ENCODE measurements around the gene ABCC3. TPM values are rescaled to one million over a fixed set of nuclear protein-coding genes. Genes with fewer than 3 reads are reported as not detected.

ABCC3 gene
- total RNA-seq, 1 experiment from 2014 or later: 0.56 TPM

DNA sequence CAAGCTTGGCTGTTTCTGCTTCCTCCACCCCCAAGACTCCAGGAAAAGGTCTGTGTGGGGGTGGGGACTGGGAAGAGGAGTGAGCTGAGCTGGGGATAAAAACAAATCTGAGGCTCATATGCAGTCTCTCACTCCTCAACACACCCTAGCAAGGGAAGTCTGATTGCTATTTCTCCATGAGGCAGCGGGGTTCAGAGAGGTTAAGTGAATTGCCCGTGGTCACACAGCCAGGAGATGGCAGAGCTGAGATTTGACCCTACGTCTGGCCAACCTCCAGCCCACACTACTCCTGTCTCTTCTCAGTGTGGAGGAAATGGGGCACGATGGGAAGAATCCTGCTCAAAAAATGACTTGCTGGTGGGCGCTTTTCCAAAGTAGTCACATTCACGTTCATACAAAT is 4.8 kb upstream of the ABCC3 start:
- Histone ChIP-seq H3K27me3 (replicated peaks; ENCODE audit: insufficient read depth, low read depth, low read length, poor library complexity) (no peaks in the 10 kb centered on the region), H3K9me3 (ENCODE audit: low read depth, low read length, poor library complexity, severe bottlenecking) (no peaks in the 10 kb centered on the region), H3K4me3 (ENCODE audit: low read depth, low read length, poor library complexity, severe bottlenecking) (no peak overlapping the region), H3K36me3 (ENCODE audit: insufficient read depth, low read length, poor library complexity, severe bottlenecking) (no peaks in the 10 kb centered on the region), H3K27ac (ENCODE audit: low read depth, low read length, poor library complexity, severe bottlenecking) (no peak overlapping the region), H3K4me1 (ENCODE audit: insufficient read depth, low read length, poor library complexity, severe bottlenecking) (peaks cover 28% of the 10 kb centered on the region)
- CTCF ChIA-PET: interaction anchor here (0.6 to 0.7 kb wide), 2 partner anchors 32 to 52 kb away, joined by 4 to 8 read pairs; no protein-coding TSS in a partner anchor
- POLR2A ChIA-PET (ENCODE audit: low non-redundant PET): no interaction called here
- no TSS peak for BruUV-seq (replicated peaks)
- no peak for DNase-seq (ENCODE audit: low spot score)
- TF ChIP-seq, protein P1, sequence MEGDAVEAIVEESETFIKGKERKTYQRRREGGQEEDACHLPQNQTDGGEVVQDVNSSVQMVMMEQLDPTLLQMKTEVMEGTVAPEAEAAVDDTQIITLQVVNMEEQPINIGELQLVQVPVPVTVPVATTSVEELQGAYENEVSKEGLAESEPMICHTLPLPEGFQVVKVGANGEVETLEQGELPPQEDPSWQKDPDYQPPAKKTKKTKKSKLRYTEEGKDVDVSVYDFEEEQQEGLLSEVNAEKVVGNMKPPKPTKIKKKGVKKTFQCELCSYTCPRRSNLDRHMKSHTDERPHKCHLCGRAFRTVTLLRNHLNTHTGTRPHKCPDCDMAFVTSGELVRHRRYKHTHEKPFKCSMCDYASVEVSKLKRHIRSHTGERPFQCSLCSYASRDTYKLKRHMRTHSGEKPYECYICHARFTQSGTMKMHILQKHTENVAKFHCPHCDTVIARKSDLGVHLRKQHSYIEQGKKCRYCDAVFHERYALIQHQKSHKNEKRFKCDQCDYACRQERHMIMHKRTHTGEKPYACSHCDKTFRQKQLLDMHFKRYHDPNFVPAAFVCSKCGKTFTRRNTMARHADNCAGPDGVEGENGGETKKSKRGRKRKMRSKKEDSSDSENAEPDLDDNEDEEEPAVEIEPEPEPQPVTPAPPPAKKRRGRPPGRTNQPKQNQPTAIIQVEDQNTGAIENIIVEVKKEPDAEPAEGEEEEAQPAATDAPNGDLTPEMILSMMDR (conservative IDR thresholded peaks at IDR 0.05; ENCODE audit: low read depth, low read length): no peak
- TF ChIP-seq EZH2 (IDR thresholded peaks at IDR 0.05; ENCODE audit: borderline replicate concordance, low read depth, low read length, poor library complexity, severe bottlenecking): no peak
- intact Hi-C loops (cut with micrococcal nuclease; ENCODE audit: unreplicated experiment): loop anchor here (1.0 kb wide), 1 partner anchor 51 kb away; no protein-coding TSS in a partner anchor

DNA sequence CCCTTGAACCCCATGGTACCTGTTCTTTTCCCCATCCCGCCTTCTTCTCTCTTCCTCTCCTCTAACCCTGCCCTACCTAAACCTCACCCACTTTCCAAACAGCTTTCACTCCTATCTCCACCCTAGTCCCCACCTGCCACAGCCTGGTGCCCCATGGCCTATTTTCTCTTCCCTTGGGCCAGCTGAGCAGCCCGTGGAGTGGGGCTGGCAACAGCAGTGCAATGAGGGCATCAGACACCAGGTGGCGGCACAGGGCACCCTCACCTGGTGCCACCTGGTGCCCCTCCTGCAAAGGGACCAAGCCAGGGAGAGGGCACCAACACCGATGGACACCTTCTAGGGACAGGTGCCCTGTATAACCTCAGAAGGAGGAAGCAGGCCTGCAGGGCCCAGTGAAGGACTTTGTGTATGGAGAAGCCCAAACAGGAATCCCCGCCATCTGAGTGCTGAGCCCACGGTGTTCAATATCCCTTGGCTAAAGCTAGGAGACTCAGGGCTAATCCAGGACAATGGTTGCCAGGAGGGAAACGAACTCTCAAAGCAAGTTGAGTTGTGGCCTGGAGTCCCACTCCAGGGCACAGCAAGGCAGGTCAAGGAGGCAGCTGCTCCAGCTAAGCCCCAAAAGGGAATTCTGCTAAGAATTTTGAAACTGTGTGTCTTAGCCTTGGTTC is 4.0 kb upstream of the ABCC3 start:
- Histone ChIP-seq H3K27me3 (replicated peaks; ENCODE audit: insufficient read depth, low read depth, low read length, poor library complexity) (no peaks in the 10 kb centered on the region), H3K9me3 (ENCODE audit: low read depth, low read length, poor library complexity, severe bottlenecking) (no peaks in the 10 kb centered on the region), H3K27ac (ENCODE audit: low read depth, low read length, poor library complexity, severe bottlenecking) (no peak overlapping the region), H3K4me3 (ENCODE audit: low read depth, low read length, poor library complexity, severe bottlenecking) (no peak overlapping the region), H3K4me1 (ENCODE audit: insufficient read depth, low read length, poor library complexity, severe bottlenecking) (peaks cover 28% of the 10 kb centered on the region), H3K36me3 (ENCODE audit: insufficient read depth, low read length, poor library complexity, severe bottlenecking) (no peaks in the 10 kb centered on the region)
- intact Hi-C loops (cut with micrococcal nuclease; ENCODE audit: unreplicated experiment): loop anchor here (1.0 kb wide), 1 partner anchor 51 kb away; no protein-coding TSS in a partner anchor
- no TSS peak for BruUV-seq (replicated peaks)
- DNase-seq (ENCODE audit: low spot score): no peak
- CTCF ChIA-PET: interaction anchor here (0.6 to 0.9 kb wide), 3 partner anchors 10 to 51 kb away, joined by 3 to 8 read pairs (median 4); no protein-coding TSS in a partner anchor
- TF ChIP-seq, protein P1 (conservative IDR thresholded peaks at IDR 0.05; ENCODE audit: low read depth, low read length): peak; percentile 84
- no peak for TF ChIP-seq EZH2 (IDR thresholded peaks at IDR 0.05; ENCODE audit: borderline replicate concordance, low read depth, low read length, poor library complexity, severe bottlenecking)
- POLR2A ChIA-PET (ENCODE audit: low non-redundant PET): no interaction called here

DNA sequence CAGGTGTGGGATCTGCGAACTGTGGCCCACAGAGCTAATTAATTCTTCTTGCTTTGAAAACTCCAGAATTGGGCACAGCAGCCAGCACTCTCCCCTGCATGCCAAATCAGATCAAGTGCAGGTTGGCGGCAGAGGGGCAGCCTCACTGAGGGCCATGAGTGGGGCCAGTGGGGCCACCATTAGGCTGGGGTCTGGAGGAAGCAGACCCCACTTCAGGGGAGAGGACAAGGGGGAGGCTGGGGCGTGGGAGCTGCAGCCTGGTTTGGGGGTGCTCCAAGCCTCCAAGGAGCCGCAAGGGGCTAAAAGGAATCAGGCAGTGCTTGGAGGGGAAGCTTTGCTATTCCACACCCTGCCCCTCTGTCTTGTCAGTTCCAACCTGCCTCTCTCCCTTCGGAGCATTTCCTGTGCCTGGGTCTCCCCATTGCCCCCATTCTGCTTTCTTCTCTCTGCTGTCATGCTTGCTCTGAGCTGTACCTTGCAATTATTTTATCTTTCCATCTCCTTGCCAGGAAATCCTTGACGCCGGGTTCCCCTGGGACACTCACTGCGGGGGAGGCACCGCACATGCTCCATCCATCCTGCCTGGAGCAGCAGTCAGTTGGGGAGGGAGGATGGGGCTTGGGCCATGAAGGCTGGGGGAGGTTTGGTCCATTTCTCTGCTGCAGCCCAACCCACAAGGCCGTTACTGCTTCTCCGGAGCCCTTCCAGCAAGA is 3.3 kb upstream of the ABCC3 start:
- POLR2A ChIA-PET (ENCODE audit: low non-redundant PET): no interaction called here

More for the DNA sequence above, 3.3 kb upstream of the ABCC3 start:
- CTCF ChIA-PET: interaction anchor here (0.7 to 0.9 kb wide), 2 partner anchors 10 to 14 kb away, joined by 3 read pairs; no protein-coding TSS in a partner anchor
- no peaks in the 10 kb centered on the region for H3K36me3 ChIP-seq (ENCODE audit: insufficient read depth, low read length, poor library complexity, severe bottlenecking)
- H3K27ac ChIP-seq (ENCODE audit: low read depth, low read length, poor library complexity, severe bottlenecking): no peak overlapping the region
- H3K4me1 ChIP-seq (ENCODE audit: insufficient read depth, low read length, poor library complexity, severe bottlenecking): peaks cover 28% of the 10 kb centered on the region
- peak; percentile 50 for DNase-seq (ENCODE audit: low spot score)
- H3K9me3 ChIP-seq (ENCODE audit: low read depth, low read length, poor library complexity, severe bottlenecking): no peaks in the 10 kb centered on the region
- no peak overlapping the region for H3K4me3 ChIP-seq (ENCODE audit: low read depth, low read length, poor library complexity, severe bottlenecking)
- no TSS peak for BruUV-seq (replicated peaks)
- no peaks in the 10 kb centered on the region for H3K27me3 ChIP-seq (replicated peaks; ENCODE audit: insufficient read depth, low read depth, low read length, poor library complexity)
- intact Hi-C loops (cut with micrococcal nuclease; ENCODE audit: unreplicated experiment): no loop called here
- TF ChIP-seq, protein P1 (conservative IDR thresholded peaks at IDR 0.05; ENCODE audit: low read depth, low read length): no peak
- no peak for TF ChIP-seq EZH2 (IDR thresholded peaks at IDR 0.05; ENCODE audit: borderline replicate concordance, low read depth, low read length, poor library complexity, severe bottlenecking)

Measured in A673 (cell line).